ENCODE data around the gene HSPA12A.

GRCh38 chr10:116698364-116698763 lies 44.0 kb downstream of the HSPA12A start:
- TF ChIP-seq EZH2 (IDR thresholded peaks at IDR 0.05), result no peak
- no peak for TF ChIP-seq POLR2AphosphoS5 (IDR thresholded peaks at IDR 0.05; ENCODE audit: borderline replicate concordance, low read depth, low read length)
- no peak for TF ChIP-seq FOXP2 (optimal IDR thresholded peaks at IDR 0.05; ENCODE audit: control extremely low read depth, extremely low read length, insufficient read depth)
